ENCODE data around the gene SLC26A2.
A peak's percentile ranks its signal among the peaks of the same experiment; 100 is the strongest.

The SLC26A2 gene

GRCh38 chr5:149930749-149931574 is 29.6 kb upstream of the SLC26A2 start:
- no peak for TF ChIP-seq CTCF (IDR thresholded peaks at IDR 0.05; ENCODE audit: low read depth, low read length)
- DNase-seq (ENCODE audit: low read depth in 2 of 2), result no peak
- no peak overlapping the region for H3K4me3 ChIP-seq (replicated peaks in 1 of 2; ENCODE audit: low read depth in 2 of 2, low read length in 2 of 2)

- no peak overlapping the region for H3K4me3 ChIP-seq (replicated peaks in 1 of 2; ENCODE audit: low read depth in 2 of 2, low read length in 2 of 2)
- no peak for DNase-seq (ENCODE audit: low read depth in 2 of 2)
- no peak for TF ChIP-seq CTCF (IDR thresholded peaks at IDR 0.05; ENCODE audit: low read depth, low read length)
These were observed 28.5 kb upstream of the SLC26A2 start for GRCh38 chr5:149931992-149932436.

GRCh38 chr5:149932445-149933350 is 27.9 kb upstream of the SLC26A2 start:
- no peak overlapping the region for H3K4me3 ChIP-seq (replicated peaks in 1 of 2; ENCODE audit: low read depth in 2 of 2, low read length in 2 of 2)
- DNase-seq (ENCODE audit: low read depth in 2 of 2), result peak in 1 of 2 donors; percentile 15
- TF ChIP-seq CTCF (IDR thresholded peaks at IDR 0.05; ENCODE audit: low read depth, low read length), result peak; percentile 34

DNA sequence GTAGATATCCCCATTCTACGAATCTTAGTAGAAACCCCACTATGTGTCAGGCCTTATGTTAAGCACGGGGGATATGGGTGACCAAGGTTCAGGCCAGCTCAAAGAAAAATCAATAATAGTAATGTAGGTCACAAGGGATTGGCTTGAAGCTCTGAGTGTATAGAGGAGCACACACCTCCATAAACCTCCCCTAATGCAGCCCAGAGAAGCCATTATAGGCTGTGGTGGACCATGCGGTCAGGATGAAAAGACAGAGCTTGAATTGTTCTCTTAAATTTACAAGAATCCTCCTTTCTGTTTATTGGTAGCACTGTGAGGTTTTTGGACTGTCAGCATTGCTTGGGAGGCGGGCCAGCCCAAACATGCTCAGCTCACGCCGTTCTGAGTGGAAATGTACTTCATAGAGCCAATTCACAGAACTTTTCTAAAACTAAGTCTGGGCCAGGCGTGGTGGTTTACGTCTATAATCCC is 25.1 kb upstream of the SLC26A2 start:
- DNase-seq (ENCODE audit: low read depth in 2 of 2), result no peak
- no peak for TF ChIP-seq CTCF (IDR thresholded peaks at IDR 0.05; ENCODE audit: low read depth, low read length)
- H3K4me3 ChIP-seq (replicated peaks in 1 of 2; ENCODE audit: low read depth in 2 of 2, low read length in 2 of 2), result no peak overlapping the region

DNA sequence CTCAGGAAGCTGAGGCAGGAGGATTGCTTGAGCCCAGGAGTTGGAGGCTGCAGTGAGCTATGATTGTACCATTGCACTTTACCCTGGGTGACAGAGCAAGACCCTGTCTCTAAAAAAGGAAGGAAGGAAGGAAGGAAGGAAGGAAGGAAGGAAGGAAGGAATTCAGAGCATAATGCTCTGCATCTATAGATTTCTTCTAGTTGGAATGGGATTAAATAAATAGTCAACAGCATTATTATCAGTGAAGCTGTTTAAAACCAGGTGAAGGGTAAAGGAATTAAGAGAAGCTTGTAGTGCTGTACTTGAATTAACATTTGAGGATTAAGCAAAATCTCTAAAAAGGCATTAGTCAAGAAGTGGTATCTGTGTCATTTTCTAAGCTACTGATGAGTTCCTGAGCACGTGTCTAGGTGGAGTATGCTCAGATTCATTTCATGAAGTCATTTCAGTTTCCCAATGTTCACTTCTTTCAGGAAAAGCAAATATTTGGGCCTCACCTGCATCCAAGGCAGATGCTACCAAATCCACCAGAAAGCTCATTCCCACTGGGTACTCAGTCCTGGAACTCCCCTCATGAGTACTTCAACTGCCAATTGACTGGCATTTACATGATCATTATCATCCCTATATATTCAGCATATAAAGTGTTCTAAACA is 24.4 kb upstream of the SLC26A2 start:
- H3K4me3 ChIP-seq (replicated peaks in 1 of 2; ENCODE audit: low read depth in 2 of 2, low read length in 2 of 2), result no peak overlapping the region
- TF ChIP-seq CTCF (IDR thresholded peaks at IDR 0.05; ENCODE audit: low read depth, low read length), result no peak
- no peak for DNase-seq (ENCODE audit: low read depth in 2 of 2)

- no peak for TF ChIP-seq CTCF (IDR thresholded peaks at IDR 0.05; ENCODE audit: low read depth, low read length)
- H3K4me3 ChIP-seq (replicated peaks in 1 of 2; ENCODE audit: low read depth in 2 of 2, low read length in 2 of 2), result no peak overlapping the region
- DNase-seq (ENCODE audit: low read depth in 2 of 2), result peak; percentile 40 to 51
These were observed 23.9 kb upstream of the SLC26A2 start for GRCh38 chr5:149936700-149937091.
